ENCODE measurements around the gene A4GNT. TPM values are rescaled to one million over a fixed set of nuclear protein-coding genes. Genes with fewer than 3 reads are reported as not detected.

Gene A4GNT
- total and polyA plus RNA-seq, 2 of the 8 experiments (the other 6 are each of a cell fraction or from before 2014, with no cell fraction given) = not detected

DNA sequence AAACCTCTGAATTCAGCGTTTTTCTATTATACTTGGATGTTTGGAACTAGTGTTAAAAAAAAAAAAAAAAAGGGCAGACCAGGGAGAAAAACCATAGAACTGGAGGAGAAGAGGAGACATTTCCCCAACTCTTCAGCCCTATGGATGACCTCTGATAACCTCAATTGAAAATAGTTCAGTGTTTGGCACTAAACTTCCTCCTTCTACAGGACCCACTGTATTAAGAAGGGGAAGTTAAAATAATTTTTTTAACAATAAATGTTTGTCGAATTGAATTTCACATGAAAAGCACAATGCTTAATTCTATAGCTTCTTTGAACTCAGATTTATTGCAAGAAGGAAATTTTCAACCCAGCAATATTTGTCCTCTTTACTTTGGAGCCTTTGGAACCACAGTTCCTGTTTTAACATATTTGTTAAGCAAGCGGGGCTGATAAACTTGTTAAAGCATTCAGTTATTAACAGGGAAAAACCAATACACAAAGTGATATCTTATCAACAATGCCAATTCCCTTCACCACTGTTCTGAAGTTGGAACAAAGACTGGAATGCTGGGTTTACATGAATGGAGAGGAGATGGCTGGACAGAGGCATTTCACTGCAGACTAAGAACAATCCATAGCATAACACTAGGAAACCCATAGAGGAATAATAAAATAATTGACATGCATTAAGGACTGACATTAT, 3.1 kb upstream of the A4GNT start (continued):
- TF ChIP-seq, protein P1, sequence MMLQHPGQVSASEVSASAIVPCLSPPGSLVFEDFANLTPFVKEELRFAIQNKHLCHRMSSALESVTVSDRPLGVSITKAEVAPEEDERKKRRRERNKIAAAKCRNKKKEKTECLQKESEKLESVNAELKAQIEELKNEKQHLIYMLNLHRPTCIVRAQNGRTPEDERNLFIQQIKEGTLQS (IDR thresholded peaks at IDR 0.05; ENCODE audit: insufficient read depth, low read depth, low read length) = no peak
- TF ChIP-seq RBBP5 (IDR thresholded peaks at IDR 0.05; ENCODE audit: borderline replicate concordance, low read depth, low read length) (no peak), EP300 (IDR thresholded peaks at IDR 0.05; ENCODE audit: borderline replicate concordance in 1 of 2, low read depth in 2 of 2, low read length in 2 of 2) (no peak), NANOG (IDR thresholded peaks at IDR 0.05; ENCODE audit: insufficient read depth, low read depth, low read length, poor library complexity, severe bottlenecking) (no peak), POLR2A (IDR thresholded peaks at IDR 0.05; ENCODE audit: control extremely low read depth in 1 of 2, low read depth in 2 of 2, low read length in 2 of 2) (no peak), CREB1 (IDR thresholded peaks at IDR 0.05) (no peak)
- TF ChIP-seq, protein P2, sequence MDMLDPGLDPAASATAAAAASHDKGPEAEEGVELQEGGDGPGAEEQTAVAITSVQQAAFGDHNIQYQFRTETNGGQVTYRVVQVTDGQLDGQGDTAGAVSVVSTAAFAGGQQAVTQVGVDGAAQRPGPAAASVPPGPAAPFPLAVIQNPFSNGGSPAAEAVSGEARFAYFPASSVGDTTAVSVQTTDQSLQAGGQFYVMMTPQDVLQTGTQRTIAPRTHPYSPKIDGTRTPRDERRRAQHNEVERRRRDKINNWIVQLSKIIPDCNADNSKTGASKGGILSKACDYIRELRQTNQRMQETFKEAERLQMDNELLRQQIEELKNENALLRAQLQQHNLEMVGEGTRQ (IDR thresholded peaks at IDR 0.05; ENCODE audit: low read length) = no peak

Data from H1 (cell line).